Heart right ventricle (tissue), 16 donors: ENCODE data around the gene KDM3A. TPM values are rescaled to one million over a fixed set of nuclear protein-coding genes. Genes with fewer than 3 reads are reported as not detected.

ENCODE experiments used
- ATAC-seq, 8 donors: fragments of 200-7000 bp; cut with Tn5 transposase; one replicate each; pipeline ENCODE4 v1.9.1; 2020; ENCODE audit warnings: mild to moderate bottlenecking in 8 of 8, moderate library complexity in 8 of 8, moderate number of reproducible peaks in 1 of 8
- DNase-seq, 2 donors: peaks; one replicate each; pipeline ENCODE4 v3.0.0-alpha.2; 2020
- H3K27ac ChIP-seq, 10 donors: fragments of 200-600 bp; sonication (generic) in 2 of 10; one replicate each; pipeline versions ENCODE4 v1.5.0 to v1.8.0; 2020 to 2022; ENCODE audit warnings: mild to moderate bottlenecking in 3 of 10
- H3K27me3 ChIP-seq, 7 donors: fragments of 200-600 bp; one replicate each; pipeline ENCODE4 v1.8.0; 2021 to 2022; ENCODE audit warnings: mild to moderate bottlenecking in 2 of 7
- H3K36me3 ChIP-seq, 9 donors: fragments of 200-600 bp; sonication (generic) in 1 of 9; one replicate each; pipeline versions ENCODE4 v1.5.0 to v1.8.0; 2020 to 2022; ENCODE audit warnings: mild to moderate bottlenecking in 2 of 9
- H3K4me1 ChIP-seq, 9 donors: fragments of 200-600 bp; sonication (generic) in 1 of 9; one replicate each; pipeline versions ENCODE4 v1.5.0 to v1.8.0; 2020 to 2022; ENCODE audit warnings: mild to moderate bottlenecking in 4 of 9
- H3K4me3 ChIP-seq, 10 donors: fragments of 200-600 bp; sonication (generic) in 2 of 10; one replicate each; pipeline versions ENCODE4 v1.5.0 to v1.8.0; 2020 to 2022; ENCODE audit warnings: mild to moderate bottlenecking in 7 of 10, moderate library complexity in 2 of 10
- H3K9me3 ChIP-seq, 11 donors: fragments of 200-600 bp in 10 of 11; sonication (generic) in 2 of 11; one replicate each; pipeline versions ENCODE4 v1.5.0 to v1.8.0; 2013 to 2022; ENCODE audit warnings: mild to moderate bottlenecking in 2 of 11, control low read depth in 1 of 11, moderate library complexity in 1 of 11
- CTCF ChIP-seq, 9 donors: fragments of 200-600 bp; sonication (generic) in 2 of 9; IDR thresholded peaks; one replicate each; pipeline versions ENCODE4 v1.5.0 to v1.8.0; 2021 to 2022; ENCODE audit warnings: antibody characterized with exemption in 9 of 9, mild to moderate bottlenecking in 5 of 9, moderate library complexity in 1 of 9
- WGBS, 2 donors: extraction: QIAGEN DNeasy Blood & Tissue Kit; methylation state at CpG; one replicate each; pipeline ENCODE4 v1.1.7; 2013; ENCODE audit warnings: inconsistent platforms in 1 of 2; 5-methylcytosine and 5-hydroxymethylcytosine counted together
- intact Hi-C, 10 donors: fragments of 100-400 bp; cut with DNase I; formaldehyde crosslinking; loops; one replicate each; pipeline versions ENCODE4 v1.11.1 to v1.14.2; 2022
- polyA plus RNA-seq, 2 donors: library from polyadenylated mRNA; stranded (reverse); fragments of 200-250 nt; gene quantifications; one replicate each; pipeline ENCODE4 v1.2.3, GENCODE V29; 2013
- total RNA-seq, 10 donors: library from RNA; stranded (reverse); fragmentation: NEBNext Ultra II Directional in 3 of 10; extraction: Animal tissue kit (Norgen Biotek cat#: 25700) in 3 of 10; gene quantifications; one replicate each; pipeline versions ENCODE4 v1.2.1 to v1.2.4, GENCODE V29; 2021 to 2023
- donor health status: Arrhythmogenic right ventricular cardiomyopathy.
- donor health status: ischemic (EF 13 %, LVEDD 7.1; RV severe dilation, severe dysfunction).
- donor health status: healthy with polysubstance abuse.
- donor health status: DM: no; HTN: yes; CAD: no.
- donor health status: DM: no; HTN: no; CAD: no.
- donor health status: ischemic (EF 25% LVEDD 6.9; RV normal size, moderate dysfunction).
- donor health status: ischemic (EF 25% LVEDD 5.7; RV mildly dilated, moderate dysfunction).
- donor health status: healthy.
- donor health status: DM: yes; HTN: yes; CAD: no.
- donor health status: Ischemic cardiomyopathy.
- donor health status: ischemic (EF 35%, LVEDD 5.7; RV mildly dilated, moderate dysfunction).
- donor health status: nonischemic (EF 11% LVEDD 7.7; RV severe dilation, severe dysfunction).
- donor health status: DM: yes; HTN: yes; CAD: no.
- donor health status: PGD.
- donor health status: ischemic (EF 29% LVEDD 5.4; RV normal size, mild dysfunction).
- donor health status: nonischemic (EF 23%, LVEDD 6.1; RV moderate dilation, normal function).

Gene KDM3A
- total and polyA plus RNA-seq, 12 donors, result 17.1 to 53.7 (median 33.1) TPM

- DNase-seq, result no peak
- peaks cover 0 to 10% (median 0%) of the 10 kb centered on the region in 11 donors for H3K9me3 ChIP-seq
- peaks cover 0 to 11% (median 0%) of the 10 kb centered on the region in 7 donors for H3K27me3 ChIP-seq
- H3K36me3 ChIP-seq, result no peaks in the 10 kb centered on the region
- TF ChIP-seq CTCF (IDR thresholded peaks at IDR 0.05), result no peak
- H3K27ac ChIP-seq, result no peak overlapping the region
- H3K4me3 ChIP-seq, result no peak overlapping the region
- no peak for ATAC-seq
- intact Hi-C loops, result no loop called here
- peaks cover 0 to 18% (median 0%) of the 10 kb centered on the region in 9 donors for H3K4me1 ChIP-seq
Observed at GRCh38 chr2:86410581-86410980, 30.6 kb upstream of the KDM3A start.

DNA sequence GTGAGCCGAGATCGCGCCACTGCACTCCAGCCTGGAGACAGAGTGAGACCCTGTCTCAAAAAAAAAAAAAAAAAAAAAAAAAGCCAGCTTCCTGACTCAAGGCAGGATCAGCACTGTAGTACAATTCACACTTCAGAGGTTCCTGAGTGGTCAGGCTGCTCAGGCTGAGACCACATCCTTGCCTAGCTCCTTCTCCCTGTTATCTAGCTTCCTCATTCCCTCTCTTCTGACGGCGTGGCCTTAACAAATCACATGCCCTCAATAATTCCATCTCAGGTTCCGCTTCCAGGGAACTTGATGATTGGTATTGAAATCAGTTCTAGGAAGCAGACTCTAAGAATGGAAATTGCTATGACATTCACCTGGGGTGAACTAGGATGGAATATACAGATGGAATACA lies 29.8 kb upstream of the KDM3A start:
- 76 to 84% methylated on average over 6 of the region's 6 CpGs for WGBS, 2 donors
- H3K9me3 ChIP-seq, result peaks cover 0 to 9% (median 0%) of the 10 kb centered on the region in 11 donors
- no peak for DNase-seq
- H3K27ac ChIP-seq, result no peak overlapping the region
- H3K4me1 ChIP-seq, result peaks cover 0 to 22% (median 0%) of the 10 kb centered on the region in 9 donors
- no peak for ATAC-seq
- no peaks in the 10 kb centered on the region for H3K36me3 ChIP-seq
- H3K27me3 ChIP-seq, result peaks cover 0 to 11% (median 0%) of the 10 kb centered on the region in 7 donors
- intact Hi-C loops, result no loop called here
- TF ChIP-seq CTCF (IDR thresholded peaks at IDR 0.05), result no peak
- no peak overlapping the region for H3K4me3 ChIP-seq

DNA sequence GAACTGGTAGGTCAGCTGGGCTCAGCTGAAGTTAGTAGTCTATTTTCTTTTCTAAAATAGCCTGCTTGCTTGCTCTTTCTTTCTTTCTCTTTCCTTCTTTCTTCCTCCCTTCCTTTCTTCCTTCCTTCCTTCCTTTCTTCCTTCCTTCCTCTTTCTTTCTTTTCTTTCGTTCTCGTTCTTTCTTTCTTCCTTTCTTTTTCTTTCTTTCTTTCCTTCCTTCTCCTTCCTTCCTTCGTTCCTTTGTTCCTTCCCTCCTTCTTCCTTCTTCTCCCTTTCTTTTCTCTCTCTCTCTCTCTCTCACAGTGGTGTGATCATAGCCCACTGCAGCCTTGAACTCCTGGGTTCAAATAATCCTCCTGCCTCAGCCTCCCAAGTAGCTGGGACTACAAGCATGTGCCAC lies 29.2 kb upstream of the KDM3A start:
- Histone ChIP-seq H3K9me3 (peaks cover 0 to 9% (median 0%) of the 10 kb centered on the region in 11 donors), H3K4me1 (peaks cover 0 to 22% (median 0%) of the 10 kb centered on the region in 9 donors), H3K27me3 (peaks cover 0 to 11% (median 0%) of the 10 kb centered on the region in 7 donors), H3K27ac (no peak overlapping the region), H3K4me3 (no peak overlapping the region), H3K36me3 (no peaks in the 10 kb centered on the region)
- intact Hi-C loops, result no loop called here
- TF ChIP-seq CTCF (IDR thresholded peaks at IDR 0.05), result no peak
- 73 to 78% methylated on average over 3 of the region's 3 CpGs for WGBS, 2 donors
- ATAC-seq, result no peak
- DNase-seq, result no peak

- DNase-seq (no peak), ATAC-seq (no peak)
- H3K9me3 ChIP-seq, result peaks cover 0 to 9% (median 0%) of the 10 kb centered on the region in 11 donors
- intact Hi-C loops, result no loop called here
- peak overlapping the region in 3 of 10 donors; percentile 5 to 25 (median 10) for H3K4me3 ChIP-seq
- TF ChIP-seq CTCF (IDR thresholded peaks at IDR 0.05), result no peak
- H3K27ac ChIP-seq, result no peak overlapping the region
- no peaks in the 10 kb centered on the region for H3K36me3 ChIP-seq
- WGBS, 2 donors, result 46 to 63% methylated on average over 8 of the region's 8 CpGs
- peaks cover 0 to 11% (median 0%) of the 10 kb centered on the region in 7 donors for H3K27me3 ChIP-seq
- H3K4me1 ChIP-seq, result peaks cover 0 to 22% (median 0%) of the 10 kb centered on the region in 9 donors
Observed at GRCh38 chr2:86413296-86414094, 27.7 kb upstream of the KDM3A start.
